Ovary (tissue), 9 donors: ENCODE results near the gene PCDH15. TPM values are rescaled to one million over a fixed set of nuclear protein-coding genes. Genes with fewer than 3 reads are reported as not detected.
"Not testable (repeated sequence)": the region's sequence is repeated elsewhere in the genome, so short reads cannot be mapped to it uniquely, and the experiment has no call there.

Source experiments
- DNase-seq, 5 donors: peaks; one replicate each; pipeline ENCODE4 v3.0.0-alpha.2; 2019 to 2020
- H3K27ac ChIP-seq, 2 donors: fragments of 200-600 bp; one replicate each; pipeline versions ENCODE4 v1.5.1 to v1.8.0; 2019 to 2022
- H3K27me3 ChIP-seq: fragments of 200-600 bp; one replicate; pipeline ENCODE4 v1.8.0; 2022
- H3K36me3 ChIP-seq: fragments of 200-600 bp; sonication (generic); one replicate; pipeline ENCODE4 v1.5.1; 2019
- H3K4me1 ChIP-seq: one replicate; pipeline ENCODE4 v1.8.1; 2013; ENCODE audit warnings: mild to moderate bottlenecking, moderate library complexity; ENCODE audit not compliant: insufficient read depth
- H3K4me3 ChIP-seq: fragments of 200-600 bp; sonication (generic); one replicate; pipeline ENCODE4 v1.5.1; 2017
- H3K9me3 ChIP-seq, 2 donors: fragments of 200-600 bp in 1 of 2; sonication (generic) in 1 of 2; one replicate each; pipeline versions ENCODE4 v1.5.1 to v1.8.1; 2013 to 2019; ENCODE audit warnings: mild to moderate bottlenecking in 1 of 2, moderate library complexity in 1 of 2
- CTCF ChIP-seq, 3 donors: fragments of 450-650 bp in 2 of 3; fragments of 200-600 bp in 1 of 3; IDR thresholded peaks; one replicate each; pipeline versions ENCODE4 v1.5.1 to v1.8.0; 2016 to 2022; ENCODE audit warnings: antibody characterized with exemption in 3 of 3, mild to moderate bottlenecking in 1 of 3
- EP300 ChIP-seq: sonication (generic); formaldehyde crosslinking; IDR thresholded peaks from one replicate; pipeline ENCODE4 v1.6.1; 2017; ENCODE audit warnings: antibody characterized with exemption
- POLR2A ChIP-seq: fragments of 450-650 bp; IDR thresholded peaks from one replicate; pipeline ENCODE4 v1.6.1; 2017; ENCODE audit warnings: antibody characterized with exemption, mild to moderate bottlenecking, moderate library complexity
- WGBS, 3 donors: extraction: QIAGEN DNeasy Blood & Tissue Kit in 1 of 3; methylation state at CpG; one replicate each; pipeline versions ENCODE4 v1.1.5 to v1.1.7; 2013 to 2017; 5-methylcytosine and 5-hydroxymethylcytosine counted together
- intact Hi-C, 4 donors: fragments of 100-400 bp; cut with DNase I; formaldehyde crosslinking; loops; one replicate each; pipeline versions ENCODE4 v1.11.0 to v1.15.1; 2022 to 2023
- polyA plus RNA-seq, 2 donors: library from polyadenylated mRNA; stranded (reverse); fragments of 200-250 nt in 1 of 2; fragments of 350-450 nt in 1 of 2; fragmentation: Illumina TruSeq in 1 of 2; extraction: RNeasy Lipid Tissue Mini Kit (QIAGEN cat#74804) in 1 of 2; gene quantifications; one replicate each; pipeline ENCODE4 v1.2.3, GENCODE V29; 2013 to 2014
- total RNA-seq, 7 donors: library from RNA; depleted of rRNA in 2 of 7; stranded (reverse); fragments of >200 nt in 2 of 7; fragmentation: NEBNext Ultra II Directional in 3 of 7; extraction: Animal tissue kit (Norgen Biotek cat#: 25700) in 3 of 7; gene quantifications; one replicate each; pipeline versions ENCODE4 v1.1.0 to v1.2.4, GENCODE V29; 2016 to 2023
- donor health status: DM: no; HTN: no; CAD: no; lungs with moderate emphysema.
- donor health status: DM: no; HTN: no; CAD: no.
- donor health status: Bipolar disorder and iron deficiency.
- donor health status: DM: yes; HTN: yes; CAD: no.
- donor health status: DM: no; HTN: no; CAD: no.
- donor health status: DM: yes; HTN: yes; CAD: no.

The PCDH15 gene
- total and polyA plus RNA-seq, 9 donors, result 0.02 to 0.34 TPM; not detected in 7

- H3K36me3 ChIP-seq, result no peaks in the 10 kb centered on the region
- no peaks in the 10 kb centered on the region for H3K9me3 ChIP-seq
- H3K4me1 ChIP-seq, result no peaks in the 10 kb centered on the region
- H3K27me3 ChIP-seq, result no peaks in the 10 kb centered on the region
- intact Hi-C loops, result no loop called here
- no peak overlapping the region for H3K27ac ChIP-seq
- DNase-seq, result no peak
- TF ChIP-seq CTCF (IDR thresholded peaks at IDR 0.05), result no peak
- no peak for TF ChIP-seq POLR2A
- no peak for TF ChIP-seq EP300
- H3K4me3 ChIP-seq, result no peak overlapping the region
- 91 to 92% (median 92%) methylated on average over 2 of the region's 2 CpGs for WGBS, 3 donors
Measured at GRCh38 chr10:54441275-54441674, 359.8 kb downstream of the PCDH15 start.

GRCh38 chr10:54434782-54435181 is 366.2 kb downstream of the PCDH15 start:
- no peak overlapping the region for H3K4me3 ChIP-seq
- H3K27ac ChIP-seq, result no peak overlapping the region
- no peak for DNase-seq
- no peaks in the 10 kb centered on the region for H3K27me3 ChIP-seq
- no peaks in the 10 kb centered on the region for H3K36me3 ChIP-seq
- no peak for TF ChIP-seq CTCF (IDR thresholded peaks at IDR 0.05)
- TF ChIP-seq EP300, result no peak
- TF ChIP-seq POLR2A, result no peak
- no peaks in the 10 kb centered on the region for H3K4me1 ChIP-seq
- intact Hi-C loops, result no loop called here
- H3K9me3 ChIP-seq, result no peaks in the 10 kb centered on the region

GRCh38 chr10:54415483-54415882 is 385.5 kb downstream of the PCDH15 start:
- no peaks in the 10 kb centered on the region for H3K9me3 ChIP-seq
- intact Hi-C loops, result no loop called here
- H3K4me1 ChIP-seq, result no peaks in the 10 kb centered on the region
- H3K4me3 ChIP-seq, result no peak overlapping the region
- 91 to 96% (median 95%) methylated on average over 1 of the region's 1 CpG for WGBS, 3 donors
- no peaks in the 10 kb centered on the region for H3K27me3 ChIP-seq
- no peak for DNase-seq
- H3K27ac ChIP-seq, result no peak overlapping the region
- no peak for TF ChIP-seq POLR2A
- H3K36me3 ChIP-seq, result no peaks in the 10 kb centered on the region

- Histone ChIP-seq H3K4me3 (no peak overlapping the region), H3K36me3 (no peaks in the 10 kb centered on the region), H3K9me3 (no peaks in the 10 kb centered on the region), H3K27ac (no peak overlapping the region), H3K4me1 (no peaks in the 10 kb centered on the region), H3K27me3 (no peaks in the 10 kb centered on the region)
- DNase-seq, result no peak
- 35 to 60% (median 51%) methylated on average over 1 of the region's 1 CpG for WGBS, 3 donors
- intact Hi-C loops, result no loop called here
- no peak for TF ChIP-seq EP300
- no peak for TF ChIP-seq CTCF (IDR thresholded peaks at IDR 0.05)
- no peak for TF ChIP-seq POLR2A
Measured at GRCh38 chr10:54402576-54402975, 398.5 kb downstream of the PCDH15 start.

GRCh38 chr10:54396031-54396430 is 405.0 kb downstream of the PCDH15 start:
- intact Hi-C loops, result no loop called here
- Histone ChIP-seq H3K4me1 (no peaks in the 10 kb centered on the region), H3K4me3 (no peak overlapping the region), H3K27me3 (no peaks in the 10 kb centered on the region), H3K9me3 (no peaks in the 10 kb centered on the region), H3K27ac (no peak overlapping the region), H3K36me3 (no peaks in the 10 kb centered on the region)
- DNase-seq, result no peak
- TF ChIP-seq POLR2A (no peak), EP300 (no peak), CTCF (IDR thresholded peaks at IDR 0.05) (no peak)
- 71 to 75% (median 73%) methylated on average over 6 of the region's 6 CpGs for WGBS, 3 donors

GRCh38 chr10:54394598-54394997 is 406.4 kb downstream of the PCDH15 start:
- H3K27me3 ChIP-seq, H3K4me3 ChIP-seq, DNase-seq, H3K4me1 ChIP-seq, H3K27ac ChIP-seq, intact Hi-C loops, H3K36me3 ChIP-seq, H3K9me3 ChIP-seq: not testable (repeated sequence)
- WGBS, 3 donors, result 72 to 76% (median 74%) methylated on average over 6 of the region's 6 CpGs
